ENCODE data around the gene C1GALT1.

C1GALT1 gene

GRCh38 chr7:7201578-7202374 lies 19.4 kb downstream of the C1GALT1 start:
- peaks cover 8% of the 10 kb centered on the region for H3K4me1 ChIP-seq (ENCODE audit: control insufficient read depth, insufficient read depth, low read length)
- no peak overlapping the region for H3K27ac ChIP-seq (ENCODE audit: low read length)
- H3K27me3 ChIP-seq (ENCODE audit: control insufficient read depth, insufficient read depth, low read length), result no peaks in the 10 kb centered on the region
- H3K9me3 ChIP-seq (ENCODE audit: control insufficient read depth, insufficient read depth, low read length), result no peaks in the 10 kb centered on the region
- no peaks in the 10 kb centered on the region for H3K36me3 ChIP-seq (ENCODE audit: control insufficient read depth, insufficient read depth, low read length)
- H3K4me3 ChIP-seq (ENCODE audit: low read length), result no peak overlapping the region
- DNase-seq (ENCODE audit: low read depth, low spot score), result no peak
- no CpG with 5 or more reads among the region's 15 CpGs for WGBS (ENCODE audit: insufficient coverage, insufficient read length)

- no peaks in the 10 kb centered on the region for H3K9me3 ChIP-seq (ENCODE audit: control insufficient read depth, insufficient read depth, low read length)
- no peaks in the 10 kb centered on the region for H3K36me3 ChIP-seq (ENCODE audit: control insufficient read depth, insufficient read depth, low read length)
- H3K27ac ChIP-seq (ENCODE audit: low read length), result no peak overlapping the region
- WGBS (ENCODE audit: insufficient coverage, insufficient read length), result no CpG with 5 or more reads among the region's 1 CpG
- H3K27me3 ChIP-seq (ENCODE audit: control insufficient read depth, insufficient read depth, low read length), result no peaks in the 10 kb centered on the region
- no peak for DNase-seq (ENCODE audit: low read depth, low spot score)
- H3K4me3 ChIP-seq (ENCODE audit: low read length), result no peak overlapping the region
- H3K4me1 ChIP-seq (ENCODE audit: control insufficient read depth, insufficient read depth, low read length), result peaks cover 8% of the 10 kb centered on the region
Observed at GRCh38 chr7:7202375-7202720, 20.0 kb downstream of the C1GALT1 start.

GRCh38 chr7:7203813-7204575 lies 21.6 kb downstream of the C1GALT1 start:
- H3K4me1 ChIP-seq (ENCODE audit: control insufficient read depth, insufficient read depth, low read length), result peaks cover 10% of the 10 kb centered on the region
- H3K27ac ChIP-seq (ENCODE audit: low read length), result no peak overlapping the region
- no peak for DNase-seq (ENCODE audit: low read depth, low spot score)
- WGBS (ENCODE audit: insufficient coverage, insufficient read length), result no CpG with 5 or more reads among the region's 1 CpG
- no peaks in the 10 kb centered on the region for H3K36me3 ChIP-seq (ENCODE audit: control insufficient read depth, insufficient read depth, low read length)
- H3K27me3 ChIP-seq (ENCODE audit: control insufficient read depth, insufficient read depth, low read length), result no peaks in the 10 kb centered on the region
- H3K9me3 ChIP-seq (ENCODE audit: control insufficient read depth, insufficient read depth, low read length), result no peaks in the 10 kb centered on the region
- H3K4me3 ChIP-seq (ENCODE audit: low read length), result no peak overlapping the region

- DNase-seq (ENCODE audit: low read depth, low spot score), result no peak
- Histone ChIP-seq H3K4me3 (ENCODE audit: low read length) (no peak overlapping the region), H3K27ac (ENCODE audit: low read length) (no peak overlapping the region), H3K4me1 (ENCODE audit: control insufficient read depth, insufficient read depth, low read length) (peaks cover 4% of the 10 kb centered on the region; the same call in 1 of the 2 replicates), H3K27me3 (ENCODE audit: control insufficient read depth, insufficient read depth, low read length) (no peaks in the 10 kb centered on the region), H3K9me3 (ENCODE audit: control insufficient read depth, insufficient read depth, low read length) (no peaks in the 10 kb centered on the region), H3K36me3 (ENCODE audit: control insufficient read depth, insufficient read depth, low read length) (no peaks in the 10 kb centered on the region)
- no CpG with 5 or more reads among the region's 4 CpGs for WGBS (ENCODE audit: insufficient coverage, insufficient read length)
Observed at GRCh38 chr7:7207876-7208275, 25.5 kb downstream of the C1GALT1 start.

- H3K27ac ChIP-seq (ENCODE audit: low read length), result no peak overlapping the region
- H3K4me1 ChIP-seq (ENCODE audit: control insufficient read depth, insufficient read depth, low read length), result peaks cover 4% of the 10 kb centered on the region; the same call in 1 of the 2 replicates
- DNase-seq (ENCODE audit: low read depth, low spot score), result no peak
- H3K36me3 ChIP-seq (ENCODE audit: control insufficient read depth, insufficient read depth, low read length), result no peaks in the 10 kb centered on the region
- no CpG with 5 or more reads among the region's 4 CpGs for WGBS (ENCODE audit: insufficient coverage, insufficient read length)
- H3K4me3 ChIP-seq (ENCODE audit: low read length), result no peak overlapping the region
- H3K9me3 ChIP-seq (ENCODE audit: control insufficient read depth, insufficient read depth, low read length), result no peaks in the 10 kb centered on the region
- no peaks in the 10 kb centered on the region for H3K27me3 ChIP-seq (ENCODE audit: control insufficient read depth, insufficient read depth, low read length)
Observed at GRCh38 chr7:7208520-7208919, 26.2 kb downstream of the C1GALT1 start.

GRCh38 chr7:7209412-7210050 lies 27.2 kb downstream of the C1GALT1 start:
- H3K4me1 ChIP-seq (ENCODE audit: control insufficient read depth, insufficient read depth, low read length), result peaks cover 4% of the 10 kb centered on the region; the same call in 1 of the 2 replicates
- H3K27ac ChIP-seq (ENCODE audit: low read length), result peak overlapping the region; percentile 53
- H3K9me3 ChIP-seq (ENCODE audit: control insufficient read depth, insufficient read depth, low read length), result no peaks in the 10 kb centered on the region
- WGBS (ENCODE audit: insufficient coverage, insufficient read length), result no CpG with 5 or more reads among the region's 10 CpGs
- DNase-seq (ENCODE audit: low read depth, low spot score), result no peak
- H3K27me3 ChIP-seq (ENCODE audit: control insufficient read depth, insufficient read depth, low read length), result no peaks in the 10 kb centered on the region
- no peaks in the 10 kb centered on the region for H3K36me3 ChIP-seq (ENCODE audit: control insufficient read depth, insufficient read depth, low read length)
- H3K4me3 ChIP-seq (ENCODE audit: low read length), result no peak overlapping the region

GRCh38 chr7:7210475-7211237 lies 28.3 kb downstream of the C1GALT1 start:
- no peaks in the 10 kb centered on the region for H3K27me3 ChIP-seq (ENCODE audit: control insufficient read depth, insufficient read depth, low read length)
- peaks cover 4% of the 10 kb centered on the region; the same call in 1 of the 2 replicates for H3K4me1 ChIP-seq (ENCODE audit: control insufficient read depth, insufficient read depth, low read length)
- no CpG with 5 or more reads among the region's 12 CpGs for WGBS (ENCODE audit: insufficient coverage, insufficient read length)
- H3K4me3 ChIP-seq (ENCODE audit: low read length), result no peak overlapping the region
- no peak overlapping the region for H3K27ac ChIP-seq (ENCODE audit: low read length)
- H3K9me3 ChIP-seq (ENCODE audit: control insufficient read depth, insufficient read depth, low read length), result no peaks in the 10 kb centered on the region
- peak; percentile 90 for DNase-seq (ENCODE audit: low read depth, low spot score)
- no peaks in the 10 kb centered on the region for H3K36me3 ChIP-seq (ENCODE audit: control insufficient read depth, insufficient read depth, low read length)

- DNase-seq (ENCODE audit: low read depth, low spot score), result no peak
- Histone ChIP-seq H3K36me3 (ENCODE audit: control insufficient read depth, insufficient read depth, low read length) (peaks cover 4% of the 10 kb centered on the region; the same call in 1 of the 2 replicates), H3K27me3 (ENCODE audit: control insufficient read depth, insufficient read depth, low read length) (no peaks in the 10 kb centered on the region), H3K27ac (ENCODE audit: low read length) (no peak overlapping the region), H3K4me3 (ENCODE audit: low read length) (no peak overlapping the region), H3K4me1 (ENCODE audit: control insufficient read depth, insufficient read depth, low read length) (peaks cover 4% of the 10 kb centered on the region; the same call in 1 of the 2 replicates), H3K9me3 (ENCODE audit: control insufficient read depth, insufficient read depth, low read length) (no peaks in the 10 kb centered on the region)
- WGBS (ENCODE audit: insufficient coverage, insufficient read length), result no CpG with 5 or more reads among the region's 2 CpGs
Observed at GRCh38 chr7:7212612-7213011, 30.3 kb downstream of the C1GALT1 start.

GRCh38 chr7:7214398-7215347 lies 32.3 kb downstream of the C1GALT1 start:
- Histone ChIP-seq H3K9me3 (ENCODE audit: control insufficient read depth, insufficient read depth, low read length) (no peaks in the 10 kb centered on the region), H3K4me3 (ENCODE audit: low read length) (no peak overlapping the region), H3K36me3 (ENCODE audit: control insufficient read depth, insufficient read depth, low read length) (peaks cover 6% of the 10 kb centered on the region; the same call in 1 of the 2 replicates), H3K4me1 (ENCODE audit: control insufficient read depth, insufficient read depth, low read length) (peaks cover 2% of the 10 kb centered on the region; the same call in 1 of the 2 replicates), H3K27me3 (ENCODE audit: control insufficient read depth, insufficient read depth, low read length) (no peaks in the 10 kb centered on the region), H3K27ac (ENCODE audit: low read length) (no peak overlapping the region)
- no CpG with 5 or more reads among the region's 13 CpGs for WGBS (ENCODE audit: insufficient coverage, insufficient read length)
- DNase-seq (ENCODE audit: low read depth, low spot score), result no peak

All from iPS DF 6.9 (cell line).